Vagina (tissue), 2 donors: ENCODE measurements around the gene DPYSL4. TPM values are rescaled to one million over a fixed set of nuclear protein-coding genes. Genes with fewer than 3 reads are reported as not detected.

ENCODE experiments used
- DNase-seq, 2 donors: peaks; one replicate each; pipeline ENCODE4 v3.0.0-alpha.2; 2017; ENCODE audit errors: extremely low spot score in 2 of 2
- H3K27ac ChIP-seq: fragments of 200-600 bp; sonication (generic); one replicate; pipeline ENCODE4 v1.5.1; 2019
- H3K27me3 ChIP-seq: fragments of 200-600 bp; sonication (generic); one replicate; pipeline ENCODE4 v1.5.1; 2019
- H3K36me3 ChIP-seq, 2 donors: fragments of 200-600 bp; sonication (generic); one replicate each; pipeline ENCODE4 v1.5.1; 2017 to 2019
- H3K4me1 ChIP-seq: fragments of 200-600 bp; sonication (generic); one replicate; pipeline ENCODE4 v1.5.1; 2019
- H3K4me3 ChIP-seq, 2 donors: fragments of 200-600 bp; sonication (generic); 1 replicate in 1 of 2; 2 replicates in 1 of 2; pipeline ENCODE4 v1.5.1; 2016 to 2019
- H3K9me3 ChIP-seq: fragments of 200-600 bp; sonication (generic); one replicate; pipeline ENCODE4 v1.5.1; 2019
- POLR2A ChIP-seq, 2 donors: fragments of 450-650 bp; IDR thresholded peaks; one replicate each; pipeline ENCODE4 v1.6.1; 2017; ENCODE audit warnings: antibody characterized with exemption in 2 of 2, mild to moderate bottlenecking in 2 of 2, moderate library complexity in 2 of 2
- POLR2AphosphoS5 ChIP-seq, 2 donors: sonication (generic); formaldehyde crosslinking; IDR thresholded peaks; one replicate each; pipeline ENCODE4 v1.9.0; 2017; ENCODE audit warnings: antibody characterized with exemption in 2 of 2, mild to moderate bottlenecking in 2 of 2, low read depth in 1 of 2; ENCODE audit not compliant: insufficient read depth in 1 of 2
- intact Hi-C: fragments of 100-400 bp; cut with DNase I; formaldehyde crosslinking; loops from one replicate; pipeline ENCODE4 v1.15.1; 2023
- total RNA-seq: library from RNA; depleted of rRNA; stranded (reverse); fragments of >200 nt; gene quantifications from one replicate; pipeline ENCODE4 v1.2.3, GENCODE V29; 2016
- TF ChIP-seq, protein P1 (sequence below), 3 experiments: fragments of 450-650 bp in 2 of 3; fragments of 200-600 bp in 1 of 3; sonication (generic) in 1 of 3; IDR thresholded peaks; one replicate each; pipeline ENCODE4 v1.5.1; 2017 to 2019; ENCODE audit warnings: antibody characterized with exemption in 3 of 3, mild to moderate bottlenecking in 2 of 3, moderate library complexity in 2 of 3

Gene DPYSL4
- total RNA-seq, 1 donor from 2014 or later = 0.49 TPM

DNA sequence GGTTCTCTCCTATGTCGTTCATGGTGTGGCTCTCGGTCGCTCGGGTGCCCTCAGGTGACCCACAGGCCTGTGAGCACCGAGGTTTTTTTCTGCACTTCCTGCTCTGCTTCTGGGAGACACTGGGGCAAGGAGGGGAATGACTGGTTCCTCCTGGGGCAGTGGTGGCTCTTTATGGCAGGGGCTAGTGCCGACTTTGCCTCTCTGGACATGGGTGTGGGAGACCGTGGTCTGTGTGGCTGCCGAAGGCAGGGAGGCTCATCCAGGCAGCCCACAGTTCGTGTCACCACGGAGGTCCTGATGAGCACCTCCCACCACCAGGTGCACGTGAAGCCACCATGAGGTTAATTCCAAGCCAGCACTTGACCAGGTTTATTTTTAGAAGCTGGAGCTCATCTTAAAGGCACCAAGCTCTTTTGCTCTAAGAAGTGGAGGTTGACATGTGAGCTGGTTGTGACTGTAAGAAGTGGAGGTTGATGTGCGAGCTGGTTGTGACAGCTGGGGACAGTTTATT lies 24.7 kb upstream of the DPYSL4 start:
- Histone ChIP-seq H3K9me3 (no peaks in the 10 kb centered on the region), H3K27me3 (no peaks in the 10 kb centered on the region), H3K36me3 (no peaks in the 10 kb centered on the region), H3K27ac (no peak overlapping the region), H3K4me1 (no peaks in the 10 kb centered on the region), H3K4me3 (no peak overlapping the region)
- TF ChIP-seq POLR2A (IDR thresholded peaks at IDR 0.05) (no peak), POLR2AphosphoS5 (IDR thresholded peaks at IDR 0.05; ENCODE audit: insufficient read depth in 1 of 2, low read depth in 1 of 2) (no peak)
- TF ChIP-seq, protein P1, sequence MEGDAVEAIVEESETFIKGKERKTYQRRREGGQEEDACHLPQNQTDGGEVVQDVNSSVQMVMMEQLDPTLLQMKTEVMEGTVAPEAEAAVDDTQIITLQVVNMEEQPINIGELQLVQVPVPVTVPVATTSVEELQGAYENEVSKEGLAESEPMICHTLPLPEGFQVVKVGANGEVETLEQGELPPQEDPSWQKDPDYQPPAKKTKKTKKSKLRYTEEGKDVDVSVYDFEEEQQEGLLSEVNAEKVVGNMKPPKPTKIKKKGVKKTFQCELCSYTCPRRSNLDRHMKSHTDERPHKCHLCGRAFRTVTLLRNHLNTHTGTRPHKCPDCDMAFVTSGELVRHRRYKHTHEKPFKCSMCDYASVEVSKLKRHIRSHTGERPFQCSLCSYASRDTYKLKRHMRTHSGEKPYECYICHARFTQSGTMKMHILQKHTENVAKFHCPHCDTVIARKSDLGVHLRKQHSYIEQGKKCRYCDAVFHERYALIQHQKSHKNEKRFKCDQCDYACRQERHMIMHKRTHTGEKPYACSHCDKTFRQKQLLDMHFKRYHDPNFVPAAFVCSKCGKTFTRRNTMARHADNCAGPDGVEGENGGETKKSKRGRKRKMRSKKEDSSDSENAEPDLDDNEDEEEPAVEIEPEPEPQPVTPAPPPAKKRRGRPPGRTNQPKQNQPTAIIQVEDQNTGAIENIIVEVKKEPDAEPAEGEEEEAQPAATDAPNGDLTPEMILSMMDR (IDR thresholded peaks at IDR 0.05) = no peak
- DNase-seq = no peak
- intact Hi-C loops = no loop called here

DNA sequence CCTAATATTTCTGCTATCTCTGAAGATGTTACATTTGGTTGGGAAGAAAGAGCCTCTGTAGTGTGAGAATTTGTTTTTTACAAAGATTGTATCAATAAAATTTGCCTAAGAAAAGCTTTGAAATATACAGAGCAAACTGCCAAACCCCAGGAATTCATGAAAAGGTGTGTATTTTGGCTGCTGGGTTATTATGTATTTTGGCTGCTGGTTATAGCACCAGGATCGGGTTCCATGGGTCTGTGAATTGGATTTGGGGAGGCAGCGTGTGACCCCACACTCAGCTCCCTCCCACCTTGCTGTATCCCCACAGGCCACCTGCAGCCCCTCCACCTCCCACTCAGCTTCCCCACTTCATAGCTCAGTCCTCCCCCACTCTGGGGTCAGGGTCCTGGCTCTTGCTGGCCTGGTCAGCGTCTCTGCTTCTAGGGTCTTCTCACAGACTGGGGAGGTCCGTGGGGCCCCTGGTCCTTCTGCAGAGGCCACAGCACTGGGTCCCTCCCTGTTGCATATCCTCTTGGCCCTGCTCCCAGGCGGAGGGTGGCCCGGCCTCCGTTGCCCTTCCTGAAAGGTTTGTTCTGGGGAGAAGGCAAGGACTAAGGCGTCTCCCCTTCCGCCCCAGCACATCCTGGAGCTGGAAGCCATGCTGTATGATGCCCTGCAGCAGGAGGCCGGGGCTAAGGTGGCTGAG lies 24.0 kb upstream of the DPYSL4 start:
- intact Hi-C loops = no loop called here
- Histone ChIP-seq H3K9me3 (no peaks in the 10 kb centered on the region), H3K4me1 (no peaks in the 10 kb centered on the region), H3K4me3 (no peak overlapping the region), H3K36me3 (no peaks in the 10 kb centered on the region), H3K27ac (no peak overlapping the region), H3K27me3 (no peaks in the 10 kb centered on the region)
- TF ChIP-seq POLR2A (IDR thresholded peaks at IDR 0.05) (no peak), POLR2AphosphoS5 (IDR thresholded peaks at IDR 0.05; ENCODE audit: insufficient read depth in 1 of 2, low read depth in 1 of 2) (no peak)
- TF ChIP-seq, protein P1 (IDR thresholded peaks at IDR 0.05) = no peak
- DNase-seq = no peak

DNA sequence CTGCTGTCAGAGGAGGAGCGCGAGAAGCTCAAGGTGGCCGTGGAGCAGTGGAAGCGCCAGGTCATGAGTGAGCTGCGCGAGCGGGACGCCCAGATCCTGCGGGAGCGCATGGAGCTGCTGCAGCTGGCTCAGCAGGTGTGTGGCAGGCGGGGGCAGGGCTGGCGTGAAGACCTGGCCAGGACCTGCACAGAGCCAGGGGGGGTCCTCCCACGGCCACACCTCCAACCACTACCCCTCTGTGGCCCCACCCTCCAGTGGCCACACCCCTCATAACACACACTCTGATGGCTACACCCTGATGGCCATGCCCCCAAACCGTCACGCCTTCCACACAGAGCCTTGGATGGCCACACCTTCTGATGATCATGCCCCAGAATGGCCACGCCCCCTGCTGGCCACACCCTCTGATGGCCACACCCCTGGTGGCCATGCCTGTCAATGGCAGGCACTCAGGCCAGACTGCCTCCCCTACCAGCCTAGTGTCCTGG lies 23.4 kb upstream of the DPYSL4 start:
- no peak overlapping the region for H3K27ac ChIP-seq
- intact Hi-C loops = no loop called here
- H3K27me3 ChIP-seq = no peaks in the 10 kb centered on the region
- no peak for DNase-seq
- no peaks in the 10 kb centered on the region for H3K4me1 ChIP-seq
- H3K4me3 ChIP-seq = no peak overlapping the region
- no peaks in the 10 kb centered on the region for H3K36me3 ChIP-seq
- no peaks in the 10 kb centered on the region for H3K9me3 ChIP-seq
- TF ChIP-seq POLR2A (IDR thresholded peaks at IDR 0.05) = no peak
- TF ChIP-seq POLR2AphosphoS5 (IDR thresholded peaks at IDR 0.05; ENCODE audit: insufficient read depth in 1 of 2, low read depth in 1 of 2) = no peak
- TF ChIP-seq, protein P1 (IDR thresholded peaks at IDR 0.05) = no peak

DNA sequence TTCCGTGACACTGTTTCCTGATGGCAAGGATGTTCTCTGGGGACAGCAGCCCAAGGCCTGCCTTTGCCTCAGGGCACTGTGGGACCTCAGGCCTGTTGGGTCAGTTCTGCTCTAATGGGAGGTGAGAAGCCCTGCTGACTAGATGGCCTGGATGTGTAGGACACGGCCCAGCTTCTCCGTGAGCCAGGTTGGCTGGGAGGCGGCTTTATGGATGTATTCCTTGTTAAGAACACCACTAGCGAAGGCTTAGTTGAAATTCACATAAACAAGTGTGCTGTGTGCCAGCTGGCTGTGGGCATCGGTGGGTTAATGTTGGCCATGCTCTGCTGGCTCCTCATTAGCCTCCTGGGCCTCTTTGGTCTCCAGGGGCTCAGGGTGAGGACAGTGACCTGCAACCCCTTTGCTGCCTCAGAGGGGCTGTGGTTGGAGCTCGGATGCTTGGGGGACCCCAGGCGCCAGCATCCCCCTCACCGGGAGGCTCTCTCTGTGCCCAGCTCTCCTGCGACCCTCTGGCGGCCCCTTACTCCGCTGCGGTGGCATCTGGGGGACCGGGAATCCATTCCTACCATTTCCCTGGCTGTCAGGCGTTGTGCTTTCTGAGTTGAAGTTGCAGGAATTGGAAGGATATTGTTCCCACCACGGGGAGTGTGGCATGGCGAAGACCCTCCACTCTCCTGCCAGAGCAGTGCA lies 22.8 kb upstream of the DPYSL4 start:
- H3K9me3 ChIP-seq = no peaks in the 10 kb centered on the region
- no peaks in the 10 kb centered on the region for H3K27me3 ChIP-seq
- TF ChIP-seq POLR2AphosphoS5 (IDR thresholded peaks at IDR 0.05; ENCODE audit: insufficient read depth in 1 of 2, low read depth in 1 of 2) (no peak), POLR2A (IDR thresholded peaks at IDR 0.05) (no peak)
- TF ChIP-seq, protein P1 (IDR thresholded peaks at IDR 0.05) = no peak
- DNase-seq = no peak
- H3K36me3 ChIP-seq = no peaks in the 10 kb centered on the region
- no peak overlapping the region for H3K27ac ChIP-seq
- intact Hi-C loops = no loop called here
- H3K4me3 ChIP-seq = no peak overlapping the region
- H3K4me1 ChIP-seq = no peaks in the 10 kb centered on the region
